HCT116 (cell line): Measurements from ENCODE around the gene CHSY1. TPM values are rescaled to one million over a fixed set of nuclear protein-coding genes. Genes with fewer than 3 reads are reported as not detected.

Experiments
- ATAC-seq: fragments of 200-7000 bp; cut with Tn5 transposase; 2 replicates; pipeline ENCODE4 v1.9.1; 2020; ENCODE audit warnings: mild to moderate bottlenecking, moderate library complexity
- BruUV-seq: library from RNA; stranded (reverse); fragments of 400-500 nt; replicated peaks from 2 replicates; lab custom pipeline; 2021; lab: Mats Ljungman, UMichigan
- CTCF ChIA-PET: fragments of 300-600 bp; sonication (Branson Sonifier 250); formaldehyde crosslinking; loops from one replicate; lab custom pipeline; 2021; ENCODE audit warnings: antibody characterized with exemption; lab: Charles Lee
- POLR2A ChIA-PET: fragments of 300-600, 350-600 bp; sonication (Branson Sonifier 250); formaldehyde crosslinking; loops from one replicate; lab custom pipeline; 2021; ENCODE audit warnings: antibody characterized with exemption; lab: Charles Lee
- RAD21 ChIA-PET, 2 experiments: fragments of 300-600 bp; sonication (Branson Sonifier 250); formaldehyde crosslinking; loops; one replicate each; lab custom pipeline; 2023; ENCODE audit warnings: low total read pairs in 2 of 2; ENCODE audit not compliant: uncharacterized antibody in 2 of 2, unreplicated experiment in 2 of 2, low non-redundant PET in 1 of 2; lab: Charles Lee
- DNase-seq: peaks from one replicate; pipeline ENCODE4 v3.0.0-alpha.2; 2010; ENCODE audit warnings: low read depth, low spot score
- H2AFZ ChIP-seq: fragments of 200-600 bp; shearing (Covaris generic), sonication (generic); 2 replicates; pipeline ENCODE4 v1.6.1; 2017; ENCODE audit warnings: low read depth, mixed run types, mixed read lengths, antibody characterized with exemption, low read length; ENCODE audit not compliant: poor library complexity, severe bottlenecking
- H3K27ac ChIP-seq: 2 replicates; pipeline ENCODE4 v1.5.1; 2012; ENCODE audit warnings: low read depth, low read length
- H3K27me3 ChIP-seq: fragments of 200-600 bp; sonication (generic); 2 replicates; pipeline ENCODE4 v1.6.1; 2016; ENCODE audit warnings: mixed run types, low read length, mixed read lengths; ENCODE audit not compliant: insufficient read depth
- H3K36me3 ChIP-seq, 2 experiments: fragments of 200-500 bp in 1 of 2; fragments of 200-600 bp in 1 of 2; sonication (Bioruptor generic) in 1 of 2; sonication (generic) in 1 of 2; 2 replicates each; pipeline versions ENCODE4 v1.5.1 to v1.6.1; 2014 to 2016; ENCODE audit warnings: low read length in 2 of 2, inconsistent platforms in 1 of 2, mixed read lengths in 1 of 2, mixed run types in 1 of 2; ENCODE audit not compliant: insufficient read depth in 2 of 2, control insufficient read depth in 1 of 2
- H3K4me1 ChIP-seq, 2 experiments: fragments of 200-600 bp in 1 of 2; sonication (generic) in 1 of 2; 2 replicates each; pipeline versions ENCODE4 v1.5.1 to v1.6.1; 2012 to 2017; ENCODE audit warnings: low read length in 2 of 2, inconsistent platforms in 1 of 2, mild to moderate bottlenecking in 1 of 2, mixed read lengths in 1 of 2, mixed run types in 1 of 2, moderate library complexity in 1 of 2; ENCODE audit not compliant: insufficient read depth in 2 of 2, control insufficient read depth in 1 of 2
- H3K4me2 ChIP-seq: fragments of 200-600 bp; sonication (generic); 2 replicates; pipeline ENCODE4 v1.6.1; 2017; ENCODE audit warnings: mixed run types, low read length, mixed read lengths
- H3K4me3 ChIP-seq, 2 experiments: fragments of 200-600 bp in 1 of 2; sonication (generic) in 1 of 2; replicated peaks in 1 of 2; 2 replicates each; pipeline ENCODE4 v1.5.1; 2011 to 2016; ENCODE audit warnings: low read length in 2 of 2, control low read depth in 1 of 2, low read depth in 1 of 2, mild to moderate bottlenecking in 1 of 2, mixed read lengths in 1 of 2, mixed run types in 1 of 2
- H3K79me2 ChIP-seq: fragments of 200-600 bp; sonication (generic); 2 replicates; pipeline ENCODE4 v1.6.1; 2017; ENCODE audit warnings: mild to moderate bottlenecking, mixed run types, low read length, moderate library complexity, mixed read lengths; ENCODE audit not compliant: insufficient read depth
- H3K9ac ChIP-seq: fragments of 200-600 bp; sonication (generic); 2 replicates; pipeline ENCODE4 v1.6.1; 2016; ENCODE audit warnings: low read length, mixed read lengths
- H3K9me2 ChIP-seq: fragments of 200-600 bp; sonication (generic), shearing (Covaris generic); 2 replicates; pipeline ENCODE4 v1.6.1; 2017; ENCODE audit warnings: mixed run types, mild to moderate bottlenecking, moderate library complexity; ENCODE audit not compliant: insufficient read depth
- H3K9me3 ChIP-seq, 2 experiments: fragments of 200-500 bp in 1 of 2; fragments of 200-600 bp in 1 of 2; sonication (Bioruptor generic) in 1 of 2; sonication (generic) in 1 of 2; 2 replicates each; pipeline ENCODE4 v1.6.1; 2014 to 2017; ENCODE audit warnings: low read length in 2 of 2, mixed read lengths in 2 of 2, inconsistent platforms in 1 of 2, low read depth in 1 of 2, mild to moderate bottlenecking in 1 of 2, mixed run types in 1 of 2, moderate library complexity in 1 of 2; ENCODE audit not compliant: control insufficient read depth in 1 of 2, insufficient read depth in 1 of 2
- H4K20me1 ChIP-seq: fragments of 200-600 bp; sonication (generic), shearing (Covaris generic); 2 replicates; pipeline ENCODE4 v1.6.1; 2017; ENCODE audit warnings: mixed run types, mild to moderate bottlenecking, moderate library complexity; ENCODE audit not compliant: insufficient read depth
- ATF3 ChIP-seq: IDR thresholded peaks from 2 replicates; pipeline ENCODE4 v1.6.1; 2012
- CBX3 ChIP-seq: IDR thresholded peaks from 2 replicates; pipeline ENCODE4 v1.6.1; 2012; ENCODE audit warnings: low read depth
- EGR1 ChIP-seq: IDR thresholded peaks from 2 replicates; pipeline ENCODE4 v1.6.1; 2012; ENCODE audit warnings: low read depth
- ELF1 ChIP-seq: IDR thresholded peaks from 2 replicates; pipeline ENCODE4 v1.6.1; 2012; ENCODE audit warnings: low read depth, borderline replicate concordance
- EZH2 ChIP-seq: fragments of 200-600 bp; sonication (generic); IDR thresholded peaks from 2 replicates; pipeline ENCODE4 v1.6.1; 2017; ENCODE audit warnings: antibody characterized with exemption, mixed run types
- EZH2phosphoT487 ChIP-seq: fragments of 200-600 bp; IDR thresholded peaks from 2 replicates; pipeline ENCODE4 v1.6.1; 2018; ENCODE audit warnings: antibody characterized with exemption, borderline replicate concordance
- FOSL1 ChIP-seq: IDR thresholded peaks from 2 replicates; pipeline ENCODE4 v1.6.1; 2012; ENCODE audit warnings: low read depth
- JUND ChIP-seq: IDR thresholded peaks from 2 replicates; pipeline ENCODE4 v1.6.1; 2012
- POLR2A ChIP-seq: IDR thresholded peaks from 2 replicates; pipeline ENCODE4 v1.7.0; 2011; ENCODE audit warnings: borderline replicate concordance; ENCODE audit not compliant: insufficient read depth, insufficient read length; ENCODE audit errors: extremely low read depth
- POLR2AphosphoS5 ChIP-seq: IDR thresholded peaks from 2 replicates; pipeline ENCODE4 v1.6.1; 2011; ENCODE audit warnings: mild to moderate bottlenecking, low read depth, low read length, moderate library complexity
- RAD21 ChIP-seq: IDR thresholded peaks from 2 replicates; pipeline ENCODE4 v1.6.1; 2012; ENCODE audit warnings: low read depth, mild to moderate bottlenecking
- SIN3A ChIP-seq: IDR thresholded peaks from 2 replicates; pipeline ENCODE4 v1.6.1; 2012; ENCODE audit warnings: low read depth
- SP1 ChIP-seq: IDR thresholded peaks from 2 replicates; pipeline ENCODE4 v1.6.1; 2012; ENCODE audit warnings: low read depth
- SRF ChIP-seq: IDR thresholded peaks from 2 replicates; pipeline ENCODE4 v1.6.1; 2012; ENCODE audit warnings: low read depth
- TCF7L2 ChIP-seq: IDR thresholded peaks from 2 replicates; pipeline ENCODE4 v1.7.0; 2011; ENCODE audit warnings: borderline replicate concordance, inconsistent platforms; ENCODE audit not compliant: insufficient read depth, insufficient read length; ENCODE audit errors: extremely low read depth
- ZNF274 ChIP-seq: fragments of 200-500 bp; sonication (Bioruptor generic); IDR thresholded peaks from 2 replicates; pipeline ENCODE4 v1.6.1; 2014; ENCODE audit warnings: mild to moderate bottlenecking, low read depth, low read length, inconsistent platforms
- intact Hi-C: fragments of 100-400 bp; cut with micrococcal nuclease; formaldehyde crosslinking; loops from 2 replicates; pipeline ENCODE4 v1.10.0; 2022
- total RNA-seq: library from RNA; stranded (reverse); gene quantifications from one replicate; pipeline ENCODE4 v1.2.1, GENCODE V29; 2021; ENCODE audit not compliant: unreplicated experiment
- TF ChIP-seq, protein P1 (sequence below): IDR thresholded peaks from 2 replicates; pipeline ENCODE4 v1.6.1; 2011; ENCODE audit warnings: mild to moderate bottlenecking, low read length, moderate library complexity; ENCODE audit not compliant: insufficient replicate concordance; ENCODE audit errors: extremely low read depth
- TF ChIP-seq, protein P2 (sequence below): IDR thresholded peaks from 2 replicates; pipeline ENCODE4 v1.6.1; 2012
- TF ChIP-seq, protein P3 (sequence below): IDR thresholded peaks from 2 replicates; pipeline ENCODE4 v1.6.1; 2012; ENCODE audit warnings: low read depth

CHSY1 gene
- total RNA-seq, 1 experiment from 2014 or later, result 25.4 TPM

- TF ChIP-seq ELF1 (no peak), CBX3 (no peak), POLR2AphosphoS5 (no peak), POLR2A (no peak)
- TF ChIP-seq, all 23 proteins: peak for 0
These were observed 51.7 kb downstream of the CHSY1 start (continued) for GRCh38 chr15:101200181-101200580.

- Histone ChIP-seq H3K4me2 (no peak overlapping the region), H3K27ac (no peak overlapping the region), H3K4me3 (no peak overlapping the region), H3K27me3 (no peaks in the 10 kb centered on the region), H3K4me1 (peaks cover 14 to 28% of the 10 kb centered on the region in 2 experiments), H3K79me2 (peaks cover 94% of the 10 kb centered on the region), H2AFZ (no peak overlapping the region), H3K9ac (no peak overlapping the region), H3K9me3 (no peaks in the 10 kb centered on the region), H3K9me2 (no peaks in the 10 kb centered on the region), H3K36me3 (no peaks in the 10 kb centered on the region), H4K20me1 (peaks cover 18% of the 10 kb centered on the region; the same call in 1 of the 2 replicates)
- ATAC-seq (no peak), DNase-seq (no peak)
- BruUV-seq, result no TSS peak
- RAD21 ChIA-PET, result no interaction called here
- POLR2A ChIA-PET, result no interaction called here
- no peak for TF ChIP-seq SRF
- TF ChIP-seq EZH2, result no peak
- TF ChIP-seq, protein P1, sequence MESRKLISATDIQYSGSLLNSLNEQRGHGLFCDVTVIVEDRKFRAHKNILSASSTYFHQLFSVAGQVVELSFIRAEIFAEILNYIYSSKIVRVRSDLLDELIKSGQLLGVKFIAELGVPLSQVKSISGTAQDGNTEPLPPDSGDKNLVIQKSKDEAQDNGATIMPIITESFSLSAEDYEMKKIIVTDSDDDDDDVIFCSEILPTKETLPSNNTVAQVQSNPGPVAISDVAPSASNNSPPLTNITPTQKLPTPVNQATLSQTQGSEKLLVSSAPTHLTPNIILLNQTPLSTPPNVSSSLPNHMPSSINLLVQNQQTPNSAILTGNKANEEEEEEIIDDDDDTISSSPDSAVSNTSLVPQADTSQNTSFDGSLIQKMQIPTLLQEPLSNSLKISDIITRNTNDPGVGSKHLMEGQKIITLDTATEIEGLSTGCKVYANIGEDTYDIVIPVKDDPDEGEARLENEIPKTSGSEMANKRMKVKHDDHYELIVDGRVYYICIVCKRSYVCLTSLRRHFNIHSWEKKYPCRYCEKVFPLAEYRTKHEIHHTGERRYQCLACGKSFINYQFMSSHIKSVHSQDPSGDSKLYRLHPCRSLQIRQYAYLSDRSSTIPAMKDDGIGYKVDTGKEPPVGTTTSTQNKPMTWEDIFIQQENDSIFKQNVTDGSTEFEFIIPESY, result no peak
- no peak for TF ChIP-seq EGR1
- TF ChIP-seq, protein P2, sequence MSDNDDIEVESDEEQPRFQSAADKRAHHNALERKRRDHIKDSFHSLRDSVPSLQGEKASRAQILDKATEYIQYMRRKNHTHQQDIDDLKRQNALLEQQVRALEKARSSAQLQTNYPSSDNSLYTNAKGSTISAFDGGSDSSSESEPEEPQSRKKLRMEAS, result no peak
- TF ChIP-seq FOSL1, result no peak
- TF ChIP-seq SIN3A, result no peak
- TF ChIP-seq ATF3, result no peak
- no peak for TF ChIP-seq ELF1
- no peak for TF ChIP-seq ZNF274
- TF ChIP-seq TCF7L2, result no peak
- TF ChIP-seq EZH2phosphoT487, result no peak
- TF ChIP-seq CBX3, result no peak
- TF ChIP-seq, protein P3, sequence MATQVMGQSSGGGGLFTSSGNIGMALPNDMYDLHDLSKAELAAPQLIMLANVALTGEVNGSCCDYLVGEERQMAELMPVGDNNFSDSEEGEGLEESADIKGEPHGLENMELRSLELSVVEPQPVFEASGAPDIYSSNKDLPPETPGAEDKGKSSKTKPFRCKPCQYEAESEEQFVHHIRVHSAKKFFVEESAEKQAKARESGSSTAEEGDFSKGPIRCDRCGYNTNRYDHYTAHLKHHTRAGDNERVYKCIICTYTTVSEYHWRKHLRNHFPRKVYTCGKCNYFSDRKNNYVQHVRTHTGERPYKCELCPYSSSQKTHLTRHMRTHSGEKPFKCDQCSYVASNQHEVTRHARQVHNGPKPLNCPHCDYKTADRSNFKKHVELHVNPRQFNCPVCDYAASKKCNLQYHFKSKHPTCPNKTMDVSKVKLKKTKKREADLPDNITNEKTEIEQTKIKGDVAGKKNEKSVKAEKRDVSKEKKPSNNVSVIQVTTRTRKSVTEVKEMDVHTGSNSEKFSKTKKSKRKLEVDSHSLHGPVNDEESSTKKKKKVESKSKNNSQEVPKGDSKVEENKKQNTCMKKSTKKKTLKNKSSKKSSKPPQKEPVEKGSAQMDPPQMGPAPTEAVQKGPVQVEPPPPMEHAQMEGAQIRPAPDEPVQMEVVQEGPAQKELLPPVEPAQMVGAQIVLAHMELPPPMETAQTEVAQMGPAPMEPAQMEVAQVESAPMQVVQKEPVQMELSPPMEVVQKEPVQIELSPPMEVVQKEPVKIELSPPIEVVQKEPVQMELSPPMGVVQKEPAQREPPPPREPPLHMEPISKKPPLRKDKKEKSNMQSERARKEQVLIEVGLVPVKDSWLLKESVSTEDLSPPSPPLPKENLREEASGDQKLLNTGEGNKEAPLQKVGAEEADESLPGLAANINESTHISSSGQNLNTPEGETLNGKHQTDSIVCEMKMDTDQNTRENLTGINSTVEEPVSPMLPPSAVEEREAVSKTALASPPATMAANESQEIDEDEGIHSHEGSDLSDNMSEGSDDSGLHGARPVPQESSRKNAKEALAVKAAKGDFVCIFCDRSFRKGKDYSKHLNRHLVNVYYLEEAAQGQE, result no peak
- TF ChIP-seq POLR2AphosphoS5, result no peak
- TF ChIP-seq JUND, result no peak
- TF ChIP-seq RAD21, result no peak
- no peak for TF ChIP-seq SP1
- intact Hi-C loops, result no loop called here
- CTCF ChIA-PET, result no interaction called here
These were observed 53.0 kb downstream of the CHSY1 start for GRCh38 chr15:101198800-101199199.
